Amniotic stem cell (primary cell): ENCODE data around the gene CCDC59.
"Not testable (repeated sequence)": the region's sequence is repeated elsewhere in the genome, so short reads cannot be mapped to it uniquely, and the experiment has no call there.

Source experiments
- DNase-seq: peaks from one replicate; lab custom pipeline; 2025; lab: John Stamatoyannopoulos, UW

CCDC59 gene

GRCh38 chr12:82358200-82359114 is at the start of gene CCDC59, which contains the start of gene METTL25:
Gene CCDC59, minus strand, starts transcription at chr12:82358387. Its CDS starts 11 bp downstream, at chr12:82358376.
Gene METTL25, plus strand, starts transcription at chr12:82358529. Its CDS starts 37 bp downstream, at chr12:82358566.
- DNase-seq = peak; percentile 95

GRCh38 chr12:82407481-82407880 is 49.3 kb upstream of the CCDC59 start:
- DNase-seq = no peak

- DNase-seq = no peak
These were observed 48.5 kb upstream of the CCDC59 start for GRCh38 chr12:82406651-82407050.

- DNase-seq = no peak
These were observed 42.6 kb upstream of the CCDC59 start for GRCh38 chr12:82400819-82401218.

GRCh38 chr12:82398879-82399278 is 40.7 kb upstream of the CCDC59 start:
- DNase-seq = no peak

- DNase-seq = peak; percentile 24
These were observed 25.9 kb upstream of the CCDC59 start for GRCh38 chr12:82383930-82384552.

- DNase-seq = no peak
These were observed 20.8 kb upstream of the CCDC59 start for GRCh38 chr12:82378997-82379396.

- DNase-seq = no peak
These were observed 17.0 kb upstream of the CCDC59 start for GRCh38 chr12:82375201-82375600.

GRCh38 chr12:82366197-82366596 is 8.0 kb upstream of the CCDC59 start:
- DNase-seq = no peak

GRCh38 chr12:82363990-82364389 is 5.8 kb upstream of the CCDC59 start:
- no peak for DNase-seq

- DNase-seq = no peak
These were observed 3.3 kb upstream of the CCDC59 start for GRCh38 chr12:82361461-82361915.

- not testable (repeated sequence) for DNase-seq
These were observed 2.6 kb upstream of the CCDC59 start for GRCh38 chr12:82360834-82361233.

GRCh38 chr12:82359115-82359478 is 910 bp upstream of the CCDC59 start:
- DNase-seq = no peak

- DNase-seq = no peak
These were observed 365 bp downstream of the CCDC59 start for GRCh38 chr12:82357845-82358199.

- DNase-seq = no peak
These were observed 847 bp downstream of the CCDC59 start for GRCh38 chr12:82357340-82357739.

- DNase-seq = no peak
These were observed 6.8 kb downstream of the CCDC59 start for GRCh38 chr12:82351390-82351789.

GRCh38 chr12:82350161-82350560 is 8.0 kb downstream of the CCDC59 start:
- no peak for DNase-seq

GRCh38 chr12:82329508-82329907 is 28.7 kb downstream of the CCDC59 start:
- DNase-seq = no peak

- no peak for DNase-seq
These were observed 30.3 kb downstream of the CCDC59 start for GRCh38 chr12:82327861-82328260.

GRCh38 chr12:82326905-82327503 is 31.2 kb downstream of the CCDC59 start:
- DNase-seq = peak; percentile 15

- DNase-seq = no peak
These were observed 32.4 kb downstream of the CCDC59 start for GRCh38 chr12:82325540-82326336.

- DNase-seq = no peak
These were observed 38.9 kb downstream of the CCDC59 start for GRCh38 chr12:82319276-82319675.
